Measurements from ENCODE around the gene WWOX.

DNA sequence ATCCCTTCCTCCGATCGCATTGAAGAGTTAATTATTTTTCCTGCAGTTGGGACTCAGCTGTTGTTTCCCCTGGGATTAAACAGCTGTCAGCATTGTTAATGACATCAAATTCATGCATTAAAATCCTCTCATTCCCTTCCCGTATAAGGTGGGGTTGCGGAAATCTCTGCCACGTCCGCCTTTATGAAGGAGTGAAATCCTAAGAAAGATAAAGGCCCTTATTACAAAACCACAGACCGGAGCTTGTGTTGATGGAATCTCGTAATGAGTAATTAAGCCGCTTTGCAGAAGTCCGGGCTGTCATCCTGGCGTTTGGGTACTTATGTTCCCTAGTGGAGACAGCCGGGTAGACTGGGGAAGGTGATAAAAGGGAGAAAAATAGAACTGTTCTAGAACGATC is 873.5 kb downstream of the WWOX start:
- TF ChIP-seq, protein P1, sequence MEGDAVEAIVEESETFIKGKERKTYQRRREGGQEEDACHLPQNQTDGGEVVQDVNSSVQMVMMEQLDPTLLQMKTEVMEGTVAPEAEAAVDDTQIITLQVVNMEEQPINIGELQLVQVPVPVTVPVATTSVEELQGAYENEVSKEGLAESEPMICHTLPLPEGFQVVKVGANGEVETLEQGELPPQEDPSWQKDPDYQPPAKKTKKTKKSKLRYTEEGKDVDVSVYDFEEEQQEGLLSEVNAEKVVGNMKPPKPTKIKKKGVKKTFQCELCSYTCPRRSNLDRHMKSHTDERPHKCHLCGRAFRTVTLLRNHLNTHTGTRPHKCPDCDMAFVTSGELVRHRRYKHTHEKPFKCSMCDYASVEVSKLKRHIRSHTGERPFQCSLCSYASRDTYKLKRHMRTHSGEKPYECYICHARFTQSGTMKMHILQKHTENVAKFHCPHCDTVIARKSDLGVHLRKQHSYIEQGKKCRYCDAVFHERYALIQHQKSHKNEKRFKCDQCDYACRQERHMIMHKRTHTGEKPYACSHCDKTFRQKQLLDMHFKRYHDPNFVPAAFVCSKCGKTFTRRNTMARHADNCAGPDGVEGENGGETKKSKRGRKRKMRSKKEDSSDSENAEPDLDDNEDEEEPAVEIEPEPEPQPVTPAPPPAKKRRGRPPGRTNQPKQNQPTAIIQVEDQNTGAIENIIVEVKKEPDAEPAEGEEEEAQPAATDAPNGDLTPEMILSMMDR (IDR thresholded peaks at IDR 0.05; ENCODE audit: control extremely low read depth in 1 of 3, insufficient read depth in 1 of 3, low read depth in 1 of 3, low read length in 3 of 3): no peak
- TF ChIP-seq, protein P2, sequence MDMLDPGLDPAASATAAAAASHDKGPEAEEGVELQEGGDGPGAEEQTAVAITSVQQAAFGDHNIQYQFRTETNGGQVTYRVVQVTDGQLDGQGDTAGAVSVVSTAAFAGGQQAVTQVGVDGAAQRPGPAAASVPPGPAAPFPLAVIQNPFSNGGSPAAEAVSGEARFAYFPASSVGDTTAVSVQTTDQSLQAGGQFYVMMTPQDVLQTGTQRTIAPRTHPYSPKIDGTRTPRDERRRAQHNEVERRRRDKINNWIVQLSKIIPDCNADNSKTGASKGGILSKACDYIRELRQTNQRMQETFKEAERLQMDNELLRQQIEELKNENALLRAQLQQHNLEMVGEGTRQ (IDR thresholded peaks at IDR 0.05; ENCODE audit: low read length): no peak
- TF ChIP-seq HDAC6 (IDR thresholded peaks at IDR 0.05; ENCODE audit: low read depth, low read length) (no peak), YY1 (IDR thresholded peaks at IDR 0.05; ENCODE audit: low read depth, low read length) (no peak), JUND (IDR thresholded peaks at IDR 0.05; ENCODE audit: low read length) (no peak)

Data from H1 (cell line).